Tibial nerve (tissue), 4 donors: Measurements from ENCODE around the gene THEM5. TPM values are rescaled to one million over a fixed set of nuclear protein-coding genes. Genes with fewer than 3 reads are reported as not detected.
A peak's percentile ranks its signal among the peaks of the same experiment; 100 is the strongest.

Experiments
- DNase-seq, 2 donors: peaks; one replicate each; pipeline ENCODE4 v3.0.0-alpha.2; 2019; ENCODE audit warnings: low spot score in 2 of 2
- H3K27ac ChIP-seq, 4 donors: fragments of 200-600 bp; sonication (generic) in 3 of 4; one replicate each; pipeline ENCODE4 v1.5.1; 2017 to 2019; ENCODE audit warnings: mild to moderate bottlenecking in 1 of 4
- H3K27me3 ChIP-seq, 2 donors: fragments of 200-600 bp; sonication (generic) in 1 of 2; one replicate each; pipeline versions ENCODE4 v1.5.1 to v1.6.0; 2017 to 2019
- H3K36me3 ChIP-seq, 3 donors: fragments of 200-600 bp; sonication (generic); one replicate each; pipeline ENCODE4 v1.5.1; 2018 to 2019
- H3K4me1 ChIP-seq, 4 donors: fragments of 200-600 bp; sonication (generic) in 3 of 4; one replicate each; pipeline ENCODE4 v1.5.1; 2017 to 2019
- H3K4me3 ChIP-seq, 4 donors: fragments of 200-600 bp; sonication (generic) in 3 of 4; one replicate each; pipeline ENCODE4 v1.5.1; 2017 to 2019; ENCODE audit warnings: mild to moderate bottlenecking in 1 of 4, moderate library complexity in 1 of 4
- H3K9me3 ChIP-seq, 4 donors: fragments of 200-600 bp; sonication (generic) in 3 of 4; one replicate each; pipeline ENCODE4 v1.5.1; 2017 to 2019
- EP300 ChIP-seq, 2 donors: sonication (generic); formaldehyde crosslinking; IDR thresholded peaks; one replicate each; pipeline ENCODE4 v1.6.1; 2017; ENCODE audit warnings: antibody characterized with exemption in 2 of 2, mild to moderate bottlenecking in 1 of 2
- POLR2A ChIP-seq, 2 donors: fragments of 450-650 bp; IDR thresholded peaks; one replicate each; pipeline ENCODE4 v1.6.1; 2017; ENCODE audit warnings: antibody characterized with exemption in 2 of 2, mild to moderate bottlenecking in 2 of 2, moderate library complexity in 2 of 2
- WGBS, 2 donors: methylation state at CpG; one replicate each; pipeline ENCODE4 v1.1.5; 2018; 5-methylcytosine and 5-hydroxymethylcytosine counted together
- total RNA-seq, 4 donors: library from RNA; depleted of rRNA; stranded (reverse); fragments of >200 nt; gene quantifications; one replicate each; pipeline ENCODE4 v1.1.0, GENCODE V29; 2016
- TF ChIP-seq, protein P1 (sequence below), 5 experiments: fragments of 200-600 bp in 3 of 5; fragments of 450-650 bp in 2 of 5; sonication (generic) in 3 of 5; IDR thresholded peaks; one replicate each; pipeline ENCODE4 v1.5.1; 2016 to 2019; ENCODE audit warnings: antibody characterized with exemption in 5 of 5, mild to moderate bottlenecking in 3 of 5, moderate library complexity in 2 of 5

THEM5 gene
- total RNA-seq, 4 donors from 2014 or later = not detected

- TF ChIP-seq, protein P1, sequence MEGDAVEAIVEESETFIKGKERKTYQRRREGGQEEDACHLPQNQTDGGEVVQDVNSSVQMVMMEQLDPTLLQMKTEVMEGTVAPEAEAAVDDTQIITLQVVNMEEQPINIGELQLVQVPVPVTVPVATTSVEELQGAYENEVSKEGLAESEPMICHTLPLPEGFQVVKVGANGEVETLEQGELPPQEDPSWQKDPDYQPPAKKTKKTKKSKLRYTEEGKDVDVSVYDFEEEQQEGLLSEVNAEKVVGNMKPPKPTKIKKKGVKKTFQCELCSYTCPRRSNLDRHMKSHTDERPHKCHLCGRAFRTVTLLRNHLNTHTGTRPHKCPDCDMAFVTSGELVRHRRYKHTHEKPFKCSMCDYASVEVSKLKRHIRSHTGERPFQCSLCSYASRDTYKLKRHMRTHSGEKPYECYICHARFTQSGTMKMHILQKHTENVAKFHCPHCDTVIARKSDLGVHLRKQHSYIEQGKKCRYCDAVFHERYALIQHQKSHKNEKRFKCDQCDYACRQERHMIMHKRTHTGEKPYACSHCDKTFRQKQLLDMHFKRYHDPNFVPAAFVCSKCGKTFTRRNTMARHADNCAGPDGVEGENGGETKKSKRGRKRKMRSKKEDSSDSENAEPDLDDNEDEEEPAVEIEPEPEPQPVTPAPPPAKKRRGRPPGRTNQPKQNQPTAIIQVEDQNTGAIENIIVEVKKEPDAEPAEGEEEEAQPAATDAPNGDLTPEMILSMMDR (IDR thresholded peaks at IDR 0.05) = no peak
- TF ChIP-seq EP300 (IDR thresholded peaks at IDR 0.05) = no peak
- TF ChIP-seq POLR2A (IDR thresholded peaks at IDR 0.05) = no peak
- H3K27me3 ChIP-seq = no peaks in the 10 kb centered on the region
- H3K4me1 ChIP-seq = no peaks in the 10 kb centered on the region
- H3K9me3 ChIP-seq = no peaks in the 10 kb centered on the region
- no peak overlapping the region for H3K4me3 ChIP-seq
- H3K36me3 ChIP-seq = peaks cover 0 to 10% (median 0%) of the 10 kb centered on the region in 3 donors
- no peak overlapping the region for H3K27ac ChIP-seq
- no peak for DNase-seq
- 84 to 86% methylated on average over 8 of the region's 8 CpGs for WGBS, 2 donors
Measured at GRCh38 chr1:151846686-151847237, 6.8 kb downstream of the THEM5 start.

DNA sequence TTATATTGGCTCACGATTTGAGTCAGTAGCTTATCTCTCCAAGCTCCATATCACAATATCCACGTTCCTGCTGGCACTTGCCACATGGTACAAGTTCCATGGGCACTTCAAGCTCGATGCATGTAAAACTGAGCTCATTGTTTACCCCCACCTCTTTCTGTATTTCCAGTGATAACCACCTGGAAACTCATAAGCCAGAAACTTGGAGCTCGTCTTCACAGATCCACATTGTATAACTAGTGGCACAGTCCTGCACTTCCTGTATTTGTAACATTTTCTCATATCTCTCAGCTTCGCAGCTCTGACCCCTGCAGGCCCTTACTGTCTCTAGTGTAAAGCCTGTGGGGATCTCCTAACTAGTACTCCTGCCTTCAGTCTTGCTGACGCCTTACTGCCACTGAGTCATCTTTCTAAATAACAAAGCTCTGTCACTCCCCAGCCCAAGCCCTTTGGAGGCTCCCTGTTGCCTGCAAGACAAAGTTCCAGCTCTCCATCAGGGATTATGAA, 7.4 kb downstream of the THEM5 start:
- DNase-seq = no peak
- H3K4me3 ChIP-seq = no peak overlapping the region
- no peaks in the 10 kb centered on the region for H3K9me3 ChIP-seq
- no peak overlapping the region for H3K27ac ChIP-seq
- H3K27me3 ChIP-seq = no peaks in the 10 kb centered on the region
- TF ChIP-seq, protein P1 (IDR thresholded peaks at IDR 0.05) = no peak
- TF ChIP-seq EP300 (IDR thresholded peaks at IDR 0.05) (no peak), POLR2A (IDR thresholded peaks at IDR 0.05) (no peak)
- H3K36me3 ChIP-seq = peaks cover 0 to 10% (median 0%) of the 10 kb centered on the region in 3 donors
- 57 to 67% methylated on average over 6 of the region's 6 CpGs for WGBS, 2 donors
- no peaks in the 10 kb centered on the region for H3K4me1 ChIP-seq

DNA sequence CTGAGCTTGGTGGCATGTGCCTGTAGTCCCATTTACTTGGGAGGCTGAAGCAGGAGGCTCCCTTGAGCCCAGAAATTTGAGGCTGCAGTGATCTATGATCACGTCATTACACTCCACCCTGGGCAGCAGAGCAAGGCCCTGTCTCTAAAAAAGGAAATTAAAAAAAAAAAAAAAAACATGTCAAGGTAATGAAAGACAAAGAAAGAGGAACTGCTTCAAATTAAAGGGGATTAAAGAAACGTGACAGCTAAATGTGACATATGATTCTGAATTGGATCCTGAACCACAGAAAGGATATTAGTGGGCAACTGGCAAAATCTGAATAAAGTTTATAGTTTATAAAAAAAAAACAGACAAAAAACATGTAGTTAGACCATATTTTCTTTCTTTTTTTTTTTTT, 10.1 kb downstream of the THEM5 start:
- peaks cover 0 to 10% (median 0%) of the 10 kb centered on the region in 3 donors for H3K36me3 ChIP-seq
- H3K27ac ChIP-seq = no peak overlapping the region
- H3K4me1 ChIP-seq = peaks cover 0 to 23% (median 9%) of the 10 kb centered on the region in 4 donors
- no peak for DNase-seq
- H3K9me3 ChIP-seq = no peaks in the 10 kb centered on the region
- peaks cover 0 to 16% of the 10 kb centered on the region in 2 donors for H3K27me3 ChIP-seq
- TF ChIP-seq, protein P1 (IDR thresholded peaks at IDR 0.05) = no peak
- TF ChIP-seq EP300 (IDR thresholded peaks at IDR 0.05) (no peak), POLR2A (IDR thresholded peaks at IDR 0.05) (no peak)
- H3K4me3 ChIP-seq = no peak overlapping the region
- WGBS, 2 donors = 92% methylated on average over 2 of the region's 2 CpGs

- H3K9me3 ChIP-seq = no peaks in the 10 kb centered on the region
- 47 to 60% methylated on average over 2 of the region's 2 CpGs for WGBS, 2 donors
- no peak for TF ChIP-seq POLR2A (IDR thresholded peaks at IDR 0.05)
- no peak for TF ChIP-seq EP300 (IDR thresholded peaks at IDR 0.05)
- DNase-seq = no peak
- no peaks in the 10 kb centered on the region for H3K36me3 ChIP-seq
- H3K4me1 ChIP-seq = peaks cover 0 to 33% (median 9%) of the 10 kb centered on the region in 4 donors
- no peak overlapping the region for H3K27ac ChIP-seq
- H3K27me3 ChIP-seq = peaks cover 0 to 26% of the 10 kb centered on the region in 2 donors
- no peak overlapping the region for H3K4me3 ChIP-seq
Measured at GRCh38 chr1:151841141-151841540, 12.4 kb downstream of the THEM5 start.

DNA sequence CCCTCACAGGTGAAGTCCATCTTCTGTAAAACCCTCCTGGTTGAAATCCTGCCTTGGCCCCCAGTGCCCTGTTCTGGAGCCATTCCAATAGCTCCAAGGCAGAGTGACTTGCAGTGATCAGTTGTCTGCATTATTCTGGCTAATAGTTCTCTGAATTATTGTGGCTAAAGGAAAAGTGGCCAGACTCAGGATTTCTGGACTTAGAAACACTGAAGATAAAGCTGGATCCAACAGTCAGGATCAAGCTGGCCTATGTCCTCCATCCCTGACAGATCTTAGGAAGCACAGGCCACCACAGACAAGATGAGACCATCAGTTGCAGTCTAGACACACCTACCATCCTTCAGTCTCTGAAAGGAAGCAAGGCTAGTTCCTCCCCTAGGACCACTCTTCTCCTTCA, 13.1 kb downstream of the THEM5 start:
- DNase-seq = no peak
- H3K9me3 ChIP-seq = no peaks in the 10 kb centered on the region
- peak overlapping the region; percentile 62 to 87 (median 76) for H3K27ac ChIP-seq
- H3K36me3 ChIP-seq = no peaks in the 10 kb centered on the region
- peaks cover 0 to 27% of the 10 kb centered on the region in 2 donors for H3K27me3 ChIP-seq
- peak overlapping the region in 2 of 4 donors; percentile 48 to 59 for H3K4me3 ChIP-seq
- TF ChIP-seq, protein P1 (IDR thresholded peaks at IDR 0.05) = no peak
- TF ChIP-seq POLR2A (IDR thresholded peaks at IDR 0.05) (no peak), EP300 (IDR thresholded peaks at IDR 0.05) (no peak)
- peaks cover 0 to 33% (median 9%) of the 10 kb centered on the region in 4 donors for H3K4me1 ChIP-seq
